Ascending aorta (tissue), 2 donors: ENCODE data around the gene KCNMA1. TPM values are rescaled to one million over a fixed set of nuclear protein-coding genes. Genes with fewer than 3 reads are reported as not detected.

ENCODE experiments used
- DNase-seq, 2 donors: peaks; one replicate each; pipeline ENCODE4 v3.0.0-alpha.2; 2019; ENCODE audit warnings: low spot score in 2 of 2
- H3K27ac ChIP-seq, 2 donors: fragments of 200-600 bp; sonication (generic); one replicate each; pipeline ENCODE4 v1.5.1; 2016 to 2017; ENCODE audit warnings: mild to moderate bottlenecking in 1 of 2
- H3K27me3 ChIP-seq: fragments of 200-600 bp; sonication (generic); one replicate; pipeline ENCODE4 v1.5.1; 2017
- H3K36me3 ChIP-seq, 2 donors: fragments of 200-600 bp; sonication (generic); one replicate each; pipeline ENCODE4 v1.5.1; 2016
- H3K4me1 ChIP-seq, 2 donors: fragments of 200-600 bp; sonication (generic); one replicate each; pipeline ENCODE4 v1.5.1; 2016 to 2017; ENCODE audit warnings: mild to moderate bottlenecking in 1 of 2
- H3K4me3 ChIP-seq, 2 donors: fragments of 200-600 bp; sonication (generic); one replicate each; pipeline ENCODE4 v1.5.1; 2016 to 2017; ENCODE audit warnings: mild to moderate bottlenecking in 1 of 2
- H3K9me3 ChIP-seq, 2 donors: fragments of 200-600 bp; sonication (generic); one replicate each; pipeline ENCODE4 v1.5.1; 2016
- CTCF ChIP-seq, 3 experiments: fragments of 200-600 bp in 2 of 3; fragments of 450-650 bp in 1 of 3; sonication (generic) in 2 of 3; IDR thresholded peaks; one replicate each; pipeline ENCODE4 v1.5.1; 2016 to 2019; ENCODE audit warnings: antibody characterized with exemption in 3 of 3, mild to moderate bottlenecking in 1 of 3, moderate library complexity in 1 of 3
- intact Hi-C: fragments of 100-400 bp; cut with DNase I; formaldehyde crosslinking; loops from one replicate; pipeline ENCODE4 v1.15.1; 2023
- total RNA-seq: library from RNA; depleted of rRNA; stranded (reverse); fragments of >200 nt; gene quantifications from one replicate; pipeline ENCODE4 v1.1.0, GENCODE V29; 2016

KCNMA1 gene
- total RNA-seq, 1 donor from 2014 or later = 28.6 TPM

- peaks cover 0 to 2% of the 10 kb centered on the region in 2 donors for H3K9me3 ChIP-seq
- intact Hi-C loops = no loop called here
- no peak overlapping the region for H3K27ac ChIP-seq
- H3K4me1 ChIP-seq = no peaks in the 10 kb centered on the region
- no peak overlapping the region for H3K4me3 ChIP-seq
- no peak for TF ChIP-seq CTCF (IDR thresholded peaks at IDR 0.05)
- H3K27me3 ChIP-seq = no peaks in the 10 kb centered on the region
- H3K36me3 ChIP-seq = no peaks in the 10 kb centered on the region
- DNase-seq = no peak
Observed at GRCh38 chr10:77647543-77648293, 10.1 kb upstream of the KCNMA1 start.

- no peak overlapping the region for H3K27ac ChIP-seq
Observed at GRCh38 chr10:77644557-77645243, 7.1 kb upstream of the KCNMA1 start.

GRCh38 chr10:77643795-77644468, 6.3 kb upstream of the KCNMA1 start:
- TF ChIP-seq CTCF (IDR thresholded peaks at IDR 0.05) = peak in 2 of 3 experiments; percentile 9 to 52
- H3K4me3 ChIP-seq = no peak overlapping the region
- H3K4me1 ChIP-seq = peaks cover 9 to 24% of the 10 kb centered on the region in 2 donors
- no peaks in the 10 kb centered on the region for H3K27me3 ChIP-seq
- no peaks in the 10 kb centered on the region for H3K36me3 ChIP-seq
- no peak overlapping the region for H3K27ac ChIP-seq
- no peaks in the 10 kb centered on the region for H3K9me3 ChIP-seq
- no peak for DNase-seq
- intact Hi-C loops = no loop called here

More at GRCh38 chr10:77644557-77645243, 7.1 kb upstream of the KCNMA1 start:
- Histone ChIP-seq H3K36me3 (no peaks in the 10 kb centered on the region), H3K4me1 (peaks cover 3 to 16% of the 10 kb centered on the region in 2 donors), H3K4me3 (no peak overlapping the region), H3K27me3 (no peaks in the 10 kb centered on the region), H3K9me3 (no peaks in the 10 kb centered on the region)
- no peak for DNase-seq
- intact Hi-C loops = no loop called here
- no peak for TF ChIP-seq CTCF (IDR thresholded peaks at IDR 0.05)

DNA sequence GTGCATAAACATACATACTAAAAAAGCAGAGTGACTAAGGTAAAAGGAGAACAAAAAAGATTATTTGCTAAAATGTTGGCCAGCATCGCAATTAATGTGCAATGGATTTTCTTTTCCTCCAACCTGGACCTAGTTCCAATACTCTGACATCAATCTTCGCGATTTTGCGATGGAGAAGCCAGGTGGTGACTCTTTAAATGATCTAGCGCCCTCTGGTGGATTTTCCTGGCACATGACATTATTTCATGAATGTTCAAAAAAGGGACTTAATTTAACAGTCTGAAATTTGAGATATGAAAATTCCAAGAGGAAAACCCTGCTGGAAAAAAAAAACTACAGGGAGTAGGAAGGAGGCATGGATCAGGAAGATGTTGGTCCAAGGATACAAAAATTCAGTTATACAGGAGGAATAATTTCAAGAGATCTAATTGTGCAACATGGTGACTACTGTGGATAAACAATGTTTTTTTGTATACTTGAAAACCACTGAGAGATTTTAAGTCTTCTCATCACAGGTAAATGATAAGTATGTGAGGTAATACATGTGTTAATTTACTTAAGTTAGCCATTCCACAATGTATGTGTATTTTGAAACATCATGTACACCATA, 4.3 kb upstream of the KCNMA1 start:
- intact Hi-C loops = loop anchor here (1.0 to 2.0 kb wide), 3 partner anchors 250 to 477 kb away; no protein-coding TSS in a partner anchor
- H3K27me3 ChIP-seq = no peaks in the 10 kb centered on the region
- peak in 1 of 2 donors; percentile 88 for DNase-seq

More for the DNA sequence above, 4.3 kb upstream of the KCNMA1 start:
- Histone ChIP-seq H3K27ac (peak overlapping the region; percentile 79), H3K4me3 (no peak overlapping the region), H3K9me3 (no peaks in the 10 kb centered on the region), H3K36me3 (no peaks in the 10 kb centered on the region), H3K4me1 (peaks cover 9 to 29% of the 10 kb centered on the region in 2 donors)
- peak; percentile 77 to 86 (median 85) for TF ChIP-seq CTCF (IDR thresholded peaks at IDR 0.05)
